GM12891 (cell line): ENCODE measurements around the gene OPN1SW.

Experiments
- POLR2A ChIP-seq: IDR thresholded peaks from 2 replicates; pipeline ENCODE4 v1.6.1; 2011; ENCODE audit warnings: low read depth, low read length, control low read depth
- POLR2AphosphoS5 ChIP-seq: IDR thresholded peaks from 2 replicates; pipeline ENCODE4 v1.6.1; 2011; ENCODE audit warnings: low read depth, low read length, control low read depth
- POU2F2 ChIP-seq: IDR thresholded peaks from 2 replicates; pipeline ENCODE4 v1.6.1; 2011; ENCODE audit warnings: low read depth, mild to moderate bottlenecking, control low read depth, low read length, moderate library complexity
- TAF1 ChIP-seq: IDR thresholded peaks from 2 replicates; pipeline ENCODE4 v1.6.1; 2011; ENCODE audit warnings: low read depth, low read length, control low read depth

- TF ChIP-seq POLR2AphosphoS5 (no peak), TAF1 (no peak), POLR2A (no peak), POU2F2 (no peak)
Measured at GRCh38 chr7:128759242-128759641, 16.4 kb downstream of the OPN1SW start.
